DOHH2 (cell line): ENCODE results near the gene B4GALT3.

ENCODE experiments used
- EZH2phosphoT487 ChIP-seq: fragments of 200-600 bp; sonication (generic); IDR thresholded peaks from 2 replicates; pipeline ENCODE4 v1.6.1; 2017; ENCODE audit warnings: borderline replicate concordance, mild to moderate bottlenecking, antibody characterized with exemption, low read length, moderate library complexity, mixed read lengths
- TF ChIP-seq, protein P1 (sequence below): fragments of 200-600 bp; sonication (generic); IDR thresholded peaks from one replicate; pipeline ENCODE4 v1.5.1; 2014; ENCODE audit warnings: antibody characterized with exemption, mild to moderate bottlenecking, low read depth, low read length; ENCODE audit not compliant: poor library complexity, severe bottlenecking

DNA sequence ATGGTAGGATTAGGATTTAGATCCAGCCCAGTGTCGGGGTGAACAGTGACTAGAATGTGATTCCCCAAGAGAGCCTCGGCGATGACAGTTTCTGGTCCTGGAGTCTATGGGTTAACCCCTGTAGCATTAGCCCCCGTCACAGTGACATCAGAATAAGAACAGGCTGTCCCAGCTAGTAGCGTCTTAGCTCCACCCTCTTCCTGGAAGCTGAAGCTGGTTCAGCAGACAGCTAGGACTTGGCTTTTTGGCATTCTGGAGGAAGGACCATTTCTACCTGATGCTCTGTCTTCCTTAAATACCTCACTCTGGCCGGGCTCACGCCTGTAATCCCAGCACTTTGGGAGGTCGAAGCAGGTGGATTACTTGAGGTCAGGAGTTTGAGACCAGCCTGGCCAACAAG lies 29.9 kb upstream of the B4GALT3 start:
- TF ChIP-seq, protein P1, sequence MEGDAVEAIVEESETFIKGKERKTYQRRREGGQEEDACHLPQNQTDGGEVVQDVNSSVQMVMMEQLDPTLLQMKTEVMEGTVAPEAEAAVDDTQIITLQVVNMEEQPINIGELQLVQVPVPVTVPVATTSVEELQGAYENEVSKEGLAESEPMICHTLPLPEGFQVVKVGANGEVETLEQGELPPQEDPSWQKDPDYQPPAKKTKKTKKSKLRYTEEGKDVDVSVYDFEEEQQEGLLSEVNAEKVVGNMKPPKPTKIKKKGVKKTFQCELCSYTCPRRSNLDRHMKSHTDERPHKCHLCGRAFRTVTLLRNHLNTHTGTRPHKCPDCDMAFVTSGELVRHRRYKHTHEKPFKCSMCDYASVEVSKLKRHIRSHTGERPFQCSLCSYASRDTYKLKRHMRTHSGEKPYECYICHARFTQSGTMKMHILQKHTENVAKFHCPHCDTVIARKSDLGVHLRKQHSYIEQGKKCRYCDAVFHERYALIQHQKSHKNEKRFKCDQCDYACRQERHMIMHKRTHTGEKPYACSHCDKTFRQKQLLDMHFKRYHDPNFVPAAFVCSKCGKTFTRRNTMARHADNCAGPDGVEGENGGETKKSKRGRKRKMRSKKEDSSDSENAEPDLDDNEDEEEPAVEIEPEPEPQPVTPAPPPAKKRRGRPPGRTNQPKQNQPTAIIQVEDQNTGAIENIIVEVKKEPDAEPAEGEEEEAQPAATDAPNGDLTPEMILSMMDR = no peak
- TF ChIP-seq EZH2phosphoT487 = no peak
